Endometrial microvascular endothelial cells (primary cell): Measurements from ENCODE around the gene MLPH. TPM values are rescaled to one million over a fixed set of nuclear protein-coding genes. Genes with fewer than 3 reads are reported as not detected.

ENCODE experiments used
- in situ Hi-C: cut with HindIII; loops from 2 replicates; pipeline ENCODE4 v1.10.0; 2017; ENCODE audit warnings: low sequenced_read_pairs, low pct_unique_long_range_greater_than_20kb; ENCODE audit errors: inconsistent ontology term
- total RNA-seq: library from RNA; depleted of rRNA; stranded (reverse); fragments of >200 nt; gene quantifications from one replicate; pipeline ENCODE4 v1.2.3, GENCODE V29; 2015; ENCODE audit errors: inconsistent ontology term

MLPH gene
- total RNA-seq, 1 donor from 2014 or later = 1.5 TPM

DNA sequence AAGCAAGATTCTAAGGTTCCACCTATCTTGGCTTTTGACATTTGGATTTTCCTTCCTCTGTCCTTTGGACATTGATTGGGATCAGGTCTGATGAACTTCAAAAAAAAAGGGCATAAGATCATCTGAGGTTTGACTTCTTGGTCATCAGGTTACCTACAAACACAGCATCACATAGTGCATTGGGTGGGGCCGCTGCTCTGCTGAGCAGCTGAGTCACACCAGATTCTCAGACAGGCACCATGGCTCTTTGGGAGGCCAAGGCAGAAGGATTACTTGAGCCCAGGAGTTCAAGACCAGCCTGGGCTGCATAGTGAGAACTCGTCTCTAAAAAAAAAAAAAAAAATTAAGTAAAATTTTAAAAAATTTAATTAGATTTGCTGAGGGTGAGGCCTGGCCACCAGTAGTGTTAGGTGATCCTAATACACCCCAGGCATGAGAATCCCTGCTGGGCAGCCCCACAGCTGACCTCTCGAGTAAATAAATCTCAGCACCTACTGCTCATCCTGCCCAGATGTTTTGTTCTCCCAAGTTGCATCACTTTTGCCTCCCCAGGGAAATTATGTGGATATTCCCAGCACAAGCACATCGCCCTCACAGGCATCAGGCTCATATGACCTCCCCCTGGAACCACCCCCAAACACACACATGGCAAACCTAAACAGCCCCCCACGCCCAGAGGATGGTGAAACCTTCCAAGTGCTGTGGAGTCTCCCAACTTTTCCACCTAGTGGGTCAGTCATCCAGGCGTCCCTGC lies 5.3 kb downstream of the MLPH start:
- in situ Hi-C loops = no loop called here

GRCh38 chr2:237494066-237494465 lies 7.0 kb downstream of the MLPH start:
- in situ Hi-C loops = no loop called here

DNA sequence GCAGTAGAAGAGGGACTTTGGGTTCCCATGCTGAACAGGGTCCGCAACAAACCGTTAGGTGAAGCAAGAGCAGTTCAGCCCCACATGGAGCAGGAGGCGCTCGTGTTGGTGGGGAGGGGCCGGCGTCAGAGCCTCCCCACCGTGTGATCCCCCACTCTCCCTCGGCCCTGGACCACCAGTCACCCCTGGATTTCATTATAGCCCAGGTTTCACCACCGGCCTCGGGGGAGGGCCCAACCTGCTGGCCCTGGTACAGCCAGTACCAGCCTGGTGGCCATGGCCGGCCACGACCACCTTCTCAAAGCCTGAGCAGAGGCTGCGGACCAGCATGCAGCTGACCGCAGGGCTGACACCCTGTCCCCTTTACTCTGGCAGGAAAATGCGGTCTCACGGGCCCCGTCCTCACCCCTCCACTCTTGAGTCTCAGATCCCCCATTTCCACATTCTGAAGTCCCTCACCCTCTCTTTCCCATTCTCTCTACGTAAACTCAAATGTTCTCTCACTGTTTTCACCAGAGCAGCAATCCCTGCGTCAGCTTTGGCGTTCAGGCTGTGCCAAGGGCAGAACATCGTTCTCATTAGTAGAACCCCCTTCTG lies 8.6 kb downstream of the MLPH start:
- in situ Hi-C loops = no loop called here

GRCh38 chr2:237496428-237496827 lies 9.4 kb downstream of the MLPH start:
- in situ Hi-C loops = no loop called here

- in situ Hi-C loops = no loop called here
Observed at GRCh38 chr2:237497009-237497837, 10.2 kb downstream of the MLPH start.

GRCh38 chr2:237497838-237498186 lies 10.8 kb downstream of the MLPH start:
- in situ Hi-C loops = no loop called here

GRCh38 chr2:237498341-237498740 lies 11.3 kb downstream of the MLPH start:
- in situ Hi-C loops = no loop called here

DNA sequence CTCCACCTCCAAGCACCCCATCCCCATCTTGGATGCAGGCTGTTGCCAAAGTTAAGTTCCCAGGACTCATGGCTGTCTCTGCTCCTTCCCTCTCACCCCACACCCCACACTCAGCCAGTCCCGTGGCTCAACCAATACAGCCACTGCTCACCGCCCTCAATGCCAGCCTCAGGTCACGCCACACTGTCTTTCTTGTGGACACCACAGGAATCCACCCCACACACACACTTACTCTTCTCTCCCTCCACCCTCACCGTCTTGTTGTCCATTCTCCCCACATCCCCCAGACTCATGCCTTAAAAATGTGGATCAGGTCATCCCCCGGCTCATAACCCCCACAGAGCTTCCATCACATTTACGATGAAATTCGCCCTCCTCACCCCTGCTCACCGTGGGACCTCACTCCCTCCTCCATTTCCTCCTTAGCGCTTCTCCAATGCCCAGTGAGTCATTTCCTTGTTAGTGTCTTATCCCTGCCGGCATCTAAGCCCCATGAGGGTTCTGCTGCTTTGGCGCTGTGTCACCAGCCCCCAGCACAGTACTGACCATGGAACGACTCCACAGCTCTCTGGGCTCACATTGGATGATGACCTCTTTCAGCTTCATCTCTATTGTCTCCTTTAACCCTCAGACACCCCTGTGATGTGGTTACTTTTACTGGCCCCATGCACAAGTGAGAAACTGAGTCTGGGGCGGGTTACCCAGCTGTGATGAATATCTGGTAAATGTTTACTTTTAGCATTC lies 13.8 kb downstream of the MLPH start:
- in situ Hi-C loops = no loop called here

GRCh38 chr2:237501892-237502513 lies 15.0 kb downstream of the MLPH start:
- in situ Hi-C loops = no loop called here

GRCh38 chr2:237503201-237503600 lies 16.1 kb downstream of the MLPH start:
- in situ Hi-C loops = no loop called here

DNA sequence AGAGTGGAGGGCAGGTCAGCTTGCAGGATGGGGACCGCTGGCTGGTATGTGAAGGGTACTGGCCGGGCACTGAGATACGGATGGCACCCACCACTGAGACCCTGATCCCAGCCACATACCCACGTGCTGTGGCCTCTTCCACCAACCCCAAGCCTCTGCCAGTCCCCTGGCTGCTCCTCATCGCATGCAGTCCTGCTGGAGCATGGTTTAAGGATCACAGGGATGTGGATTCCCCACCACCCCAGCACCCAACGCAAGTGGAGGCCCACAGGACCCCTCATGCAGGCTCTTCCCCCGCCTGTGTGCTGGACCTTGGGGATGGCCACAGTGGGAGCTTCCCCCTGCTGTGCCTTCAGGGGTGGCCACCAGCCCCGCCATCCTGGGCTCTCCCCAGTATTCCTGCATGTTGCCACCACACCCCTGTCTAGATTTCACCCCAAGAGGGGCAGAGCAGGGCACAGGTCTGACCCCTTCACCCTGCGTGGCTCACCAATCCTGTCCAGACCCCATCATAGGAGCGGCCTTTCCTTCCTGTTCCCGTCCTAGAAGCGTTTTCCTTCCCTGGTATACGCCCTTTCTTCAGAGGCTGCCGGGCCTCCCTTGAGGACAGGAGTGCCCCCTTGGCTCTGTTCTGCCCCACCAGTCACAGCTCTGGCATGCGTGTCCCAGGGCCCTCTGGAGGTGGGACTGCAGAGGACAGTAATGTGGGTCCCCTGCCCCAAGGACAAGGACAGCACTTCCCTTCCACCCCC lies 18.3 kb downstream of the MLPH start:
- in situ Hi-C loops = no loop called here

DNA sequence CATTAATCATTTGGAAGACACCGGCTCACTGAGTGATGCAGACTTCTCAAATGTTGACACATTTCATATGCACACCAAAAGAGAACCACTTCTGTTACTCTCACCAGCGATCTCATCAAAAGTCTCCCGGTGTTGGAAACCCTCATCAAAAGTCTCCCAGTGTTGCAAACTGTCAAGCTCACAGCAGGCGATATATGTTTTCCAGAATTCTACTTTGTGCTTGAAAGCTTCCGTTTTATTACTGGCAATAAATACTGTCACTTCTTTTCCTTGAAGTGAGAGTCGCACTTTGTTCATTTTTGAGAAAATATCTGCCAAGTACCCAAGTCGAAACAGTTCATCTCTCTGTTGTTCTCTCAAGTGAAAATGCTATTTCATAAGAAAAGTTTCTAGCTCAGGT lies 20.5 kb downstream of the MLPH start:
- in situ Hi-C loops = no loop called here

DNA sequence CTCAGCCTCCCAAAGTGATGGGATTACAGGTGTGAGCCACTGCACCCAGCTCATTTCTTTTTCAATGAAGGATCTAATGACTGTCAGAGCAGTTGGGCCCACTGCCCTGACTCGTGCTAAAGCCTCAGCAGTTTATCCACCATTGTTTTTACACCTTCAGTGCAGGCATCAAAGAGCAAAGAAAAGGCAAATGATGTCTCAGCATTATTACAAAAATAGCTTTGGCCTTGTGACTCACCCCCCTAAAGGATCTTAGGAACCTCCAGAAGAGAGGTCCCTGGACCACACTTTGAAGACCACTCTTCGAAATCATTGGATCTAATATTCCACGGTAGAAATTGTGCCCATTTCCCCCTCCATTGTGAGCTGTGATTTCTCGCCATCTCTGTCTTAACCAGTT lies 21.3 kb downstream of the MLPH start:
- in situ Hi-C loops = no loop called here

DNA sequence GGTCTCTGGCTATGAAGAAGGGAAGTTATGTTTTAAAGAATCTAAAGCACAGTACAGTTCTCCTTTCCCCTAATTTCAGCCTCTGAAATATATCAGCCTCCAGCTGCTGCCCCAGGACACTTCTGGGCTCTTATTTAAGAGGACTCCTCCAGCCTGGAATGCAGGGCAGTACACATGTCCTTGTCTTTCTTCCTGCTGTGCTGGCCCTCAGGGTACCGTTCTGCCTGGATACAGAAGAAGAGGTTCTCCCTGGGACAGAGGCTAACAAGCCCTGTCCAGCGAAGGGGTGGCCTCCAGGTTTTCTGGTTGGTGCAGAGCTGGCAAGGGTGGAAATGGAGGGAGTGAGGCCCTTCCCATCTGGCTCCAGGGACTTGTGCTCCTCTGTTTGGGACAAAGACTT lies 22.1 kb downstream of the MLPH start:
- in situ Hi-C loops = no loop called here

- in situ Hi-C loops = no loop called here
Observed at GRCh38 chr2:237509905-237510304, 22.9 kb downstream of the MLPH start.

- in situ Hi-C loops = no loop called here
Observed at GRCh38 chr2:237510502-237511217, 23.6 kb downstream of the MLPH start.

GRCh38 chr2:237511433-237511832 lies 24.4 kb downstream of the MLPH start:
- in situ Hi-C loops = no loop called here
